Kidney (tissue), 22 donors: ENCODE data around the gene KIAA1614. TPM values are rescaled to one million over a fixed set of nuclear protein-coding genes. Genes with fewer than 3 reads are reported as not detected.

Experiments used
- DNase-seq, 5 donors: peaks; one replicate each; pipeline ENCODE4 v3.0.0-alpha.2; 2013 to 2020
- FAIRE-seq: peaks from 2 replicates; lab custom pipeline; 2012; peaks lifted over from hg19 to GRCh38; lab: Jason Lieb, UNC
- H3K27ac ChIP-seq, 2 donors: one replicate each; pipeline ENCODE4 v1.7.0; 2013; ENCODE audit warnings: low read depth in 2 of 2, low read length in 2 of 2, inconsistent platforms in 1 of 2
- H3K27me3 ChIP-seq: one replicate; pipeline ENCODE4 v1.7.1; 2013; ENCODE audit warnings: low read length, inconsistent platforms; ENCODE audit not compliant: control insufficient read depth, insufficient read depth
- H3K36me3 ChIP-seq, 3 donors: one replicate each; pipeline versions ENCODE4 v1.7.0 to v1.7.1; 2013; ENCODE audit warnings: low read length in 3 of 3, control low read depth in 1 of 3, inconsistent platforms in 1 of 3; ENCODE audit not compliant: insufficient read depth in 3 of 3, control insufficient read depth in 2 of 3
- H3K4me1 ChIP-seq, 3 donors: one replicate each; pipeline versions ENCODE4 v1.7.0 to v1.7.1; 2013; ENCODE audit warnings: low read length in 3 of 3, inconsistent platforms in 1 of 3, low read depth in 1 of 3; ENCODE audit not compliant: control insufficient read depth in 2 of 3, insufficient read depth in 2 of 3
- H3K4me3 ChIP-seq, 3 donors: one replicate each; pipeline versions ENCODE4 v1.7.0 to v1.8.1; 2013; ENCODE audit warnings: low read length in 3 of 3, control low read depth in 1 of 3, inconsistent platforms in 1 of 3
- H3K9ac ChIP-seq, 3 donors: one replicate each; pipeline versions ENCODE4 v1.7.0 to v1.7.1; 2013; ENCODE audit warnings: low read length in 3 of 3, control low read depth in 1 of 3, inconsistent platforms in 1 of 3
- H3K9me3 ChIP-seq, 3 donors: one replicate each; pipeline versions ENCODE4 v1.7.0 to v1.7.1; 2013; ENCODE audit warnings: low read length in 3 of 3, control low read depth in 1 of 3, inconsistent platforms in 1 of 3; ENCODE audit not compliant: control insufficient read depth in 2 of 3, insufficient read depth in 1 of 3
- CTCF ChIP-seq: IDR thresholded peaks from 3 replicates; pipeline ENCODE4 v1.5.1; 2012; ENCODE audit warnings: mild to moderate bottlenecking, moderate library complexity, borderline replicate concordance; ENCODE audit not compliant: insufficient read depth; ENCODE audit errors: extremely low read depth
- intact Hi-C: fragments of 100-400 bp; cut with DNase I; formaldehyde crosslinking; loops from one replicate; pipeline ENCODE4 v1.11.1; 2022
- long read RNA-seq, 10 donors: library from polyadenylated mRNA in 1 of 10; unstranded in 1 of 10; transcript quantifications; one replicate each; pipeline ENCODE4 v2.0.0 and lab custom pipeline, GENCODE V29; 2021 to 2026
- polyA plus RNA-seq: library from polyadenylated mRNA; stranded (reverse); fragments of 350-450 nt; fragmentation: Illumina TruSeq; extraction: RNeasy Lipid Tissue Mini Kit (QIAGEN cat#74804); gene quantifications from one replicate; pipeline ENCODE4 v1.2.3, GENCODE V29; 2014; ENCODE audit warnings: low read depth, low replicate concordance; ENCODE audit not compliant: insufficient read depth
- total RNA-seq: library from RNA; stranded (reverse); fragmentation: NEBNext Ultra II Directional; extraction: Animal tissue kit (Norgen Biotek cat#: 25700); gene quantifications from one replicate; pipeline ENCODE4 v1.2.1, GENCODE V29; 2021
- donor health status: control.
- donor health status: control.
- donor health status: control.
- donor health status: control.
- donor health status: control.
- donor health status: DM: yes; HTN: yes; CAD: no.
- donor health status: Normal renal cell carcinoma (clear cell type).

Gene KIAA1614
- total RNA-seq (12.3 TPM), polyA plus RNA-seq (5.4 TPM)
- long read RNA-seq, donor 1, partial matches to known transcripts, result 0 of 1 reads
- long read RNA-seq, donor 1, other reads (novel, unspliced or antisense), result 0 of 1 reads
- long read RNA-seq, donor 2, result 0 reads
- long read RNA-seq, donor 3, result 0 reads
- long read RNA-seq, donor 4, partial matches to known transcripts, result 0 of 10 reads
- long read RNA-seq, donor 4, other reads (novel, unspliced or antisense), result 10 of 10 reads
- long read RNA-seq, donor 5, result 0 reads
- long read RNA-seq, donor 6, result 0 reads
- long read RNA-seq, donor 7, full-length matches to known transcripts, result 1 of 13 reads
- long read RNA-seq, donor 7, partial matches to known transcripts, result 3 of 13 reads
- long read RNA-seq, donor 7, other reads (novel, unspliced or antisense), result 9 of 13 reads
- long read RNA-seq, donor 8, partial matches to known transcripts, result 0 of 1 reads
- long read RNA-seq, donor 8, other reads (novel, unspliced or antisense), result 0 of 1 reads
- long read RNA-seq, donor 9, result 0 reads
- long read RNA-seq, donor 10, result 0 reads

DNA sequence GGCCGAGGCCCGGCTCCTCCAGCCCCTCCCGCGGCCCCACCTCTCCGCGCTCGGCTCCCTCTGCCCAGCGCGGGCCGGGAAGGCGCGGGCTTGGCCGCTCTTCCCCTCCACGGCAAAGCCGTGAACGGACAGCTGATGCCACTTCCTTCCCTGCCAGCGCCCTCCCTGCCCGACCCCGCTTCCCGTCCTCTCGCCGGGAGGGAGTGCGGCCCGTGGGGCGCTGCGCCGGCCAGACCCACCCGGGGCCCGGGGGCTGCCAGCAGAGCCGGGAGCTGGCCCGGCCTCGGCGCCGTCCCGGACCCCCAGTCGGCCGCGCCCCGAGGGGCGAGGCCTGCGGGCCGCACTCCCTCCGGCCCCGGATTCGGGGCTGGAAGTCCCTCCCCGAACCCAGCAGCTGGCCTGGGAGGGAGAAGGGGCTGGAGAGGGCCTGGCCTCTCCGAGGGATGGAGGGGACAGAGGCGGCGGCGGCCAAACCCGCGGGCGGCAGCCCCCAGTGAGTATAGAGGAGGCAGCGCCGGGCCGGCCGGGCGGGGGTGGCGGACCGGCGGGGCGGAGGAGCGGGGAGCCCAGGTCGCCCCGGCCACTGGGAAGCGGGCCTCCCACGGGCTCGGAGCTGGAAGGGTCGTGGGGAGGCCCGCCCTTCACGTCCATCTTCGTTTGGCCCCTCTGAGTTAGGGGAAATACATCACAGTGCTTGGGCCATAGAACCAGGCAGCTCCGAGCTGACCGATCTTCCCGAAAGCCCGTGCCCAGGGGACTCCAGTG is at the start of gene KIAA1614:
TSS of gene KIAA1614 (plus strand) at position 97 of the 765 bp plus-strand sequence. CDS start at position 444, 347 bp downstream.
- FAIRE-seq (no peak), DNase-seq (peak; percentile 66 to 86 (median 73))
- peak within 1 kb of the TSS; percentile 83 to 93 for H3K27ac ChIP-seq
- no peaks in the 10 kb centered on the region for H3K9me3 ChIP-seq
- no peaks in the 10 kb centered on the region for H3K36me3 ChIP-seq
- H3K27me3 ChIP-seq, result no peaks in the 10 kb centered on the region
- peaks cover 0 to 12% (median 5%) of the 10 kb centered on the region in 3 donors for H3K4me1 ChIP-seq
- H3K4me3 ChIP-seq, result peak within 1 kb of the TSS; percentile 52 to 64 (median 61)
- H3K9ac ChIP-seq, result peak within 1 kb of the TSS; percentile 31 to 84 (median 71)
- intact Hi-C loops, result no loop called here
- no peak for TF ChIP-seq CTCF

GRCh38 chr1:180863158-180863775 is 49.4 kb upstream of the KIAA1614 start:
- Histone ChIP-seq H3K36me3 (peaks cover 2 to 5% (median 3%) of the 10 kb centered on the region in 3 donors), H3K4me1 (peaks cover 0 to 3% (median 0%) of the 10 kb centered on the region in 3 donors), H3K27ac (no peak overlapping the region), H3K9me3 (no peaks in the 10 kb centered on the region), H3K9ac (no peak overlapping the region), H3K4me3 (no peak overlapping the region), H3K27me3 (no peaks in the 10 kb centered on the region)
- intact Hi-C loops, result no loop called here
- peak; percentile 86 for TF ChIP-seq CTCF
- DNase-seq (peak in 3 of 5 donors; percentile 30 to 81 (median 72)), FAIRE-seq (peak; percentile 93)

DNA sequence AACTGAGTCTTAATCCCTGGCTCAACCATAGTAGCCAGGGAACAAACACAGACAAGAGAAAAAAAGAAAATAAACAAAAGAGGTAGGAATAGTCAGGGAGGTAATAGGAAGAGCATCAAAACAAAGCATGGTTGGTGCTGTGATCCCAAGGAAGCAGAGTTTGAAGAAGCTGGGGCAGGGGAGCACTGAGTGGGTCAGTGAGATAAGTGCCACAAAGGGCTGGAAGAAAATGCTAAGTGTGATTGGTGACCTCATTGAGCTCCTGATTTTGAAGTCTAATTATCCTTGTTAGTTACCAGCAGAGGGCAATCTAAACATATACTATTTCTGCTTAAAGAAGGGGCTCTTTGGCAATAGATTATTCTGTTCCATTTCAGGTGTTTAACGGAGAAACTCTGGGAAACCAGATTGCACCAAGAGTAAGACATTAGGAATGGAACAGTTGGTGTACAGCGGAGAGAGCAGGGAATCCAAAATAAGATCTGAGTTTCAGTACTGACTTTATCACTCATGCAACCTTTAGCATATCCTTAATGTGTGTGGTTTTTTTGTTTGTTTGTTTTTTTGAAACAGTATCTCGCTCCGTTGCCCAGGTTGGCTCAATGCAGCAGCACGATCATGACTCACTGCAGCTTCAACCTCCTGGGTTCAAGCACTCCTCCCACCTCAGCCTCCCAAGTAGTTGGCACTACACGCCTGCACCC is 30.7 kb upstream of the KIAA1614 start:
- peak in 2 of 5 donors; percentile 65 to 66 for DNase-seq
- no peak overlapping the region for H3K4me3 ChIP-seq
- H3K9ac ChIP-seq, result no peak overlapping the region
- TF ChIP-seq CTCF, result peak; percentile 20
- no peak for FAIRE-seq
- intact Hi-C loops, result loop anchor here (10.0 kb wide), 1 partner anchor 283 kb away; no protein-coding TSS in a partner anchor
- no peaks in the 10 kb centered on the region for H3K9me3 ChIP-seq
- H3K27me3 ChIP-seq, result no peaks in the 10 kb centered on the region
- no peaks in the 10 kb centered on the region for H3K4me1 ChIP-seq
- H3K27ac ChIP-seq, result no peak overlapping the region
- peaks cover 0 to 15% (median 6%) of the 10 kb centered on the region in 3 donors for H3K36me3 ChIP-seq
